Measurements from ENCODE around the gene AHNAK.

Gene AHNAK

GRCh38 chr11:62534779-62535545 lies 11.6 kb downstream of the AHNAK start:
- no peak for DNase-seq

- no peak for DNase-seq
These were observed 14.5 kb downstream of the AHNAK start for GRCh38 chr11:62532096-62532495.

GRCh38 chr11:62516736-62517371 lies 29.8 kb downstream of the AHNAK start:
- DNase-seq: no peak

GRCh38 chr11:62514151-62514550 lies 32.5 kb downstream of the AHNAK start:
- DNase-seq: no peak

GRCh38 chr11:62513626-62514025 lies 33.0 kb downstream of the AHNAK start:
- DNase-seq: no peak

GRCh38 chr11:62512961-62513360 lies 33.6 kb downstream of the AHNAK start:
- DNase-seq: no peak

- DNase-seq: peak; percentile 43
These were observed 38.1 kb downstream of the AHNAK start for GRCh38 chr11:62508336-62509058.

GRCh38 chr11:62507125-62507422 lies 39.5 kb downstream of the AHNAK start:
- no peak for DNase-seq

- DNase-seq: no peak
These were observed 40.0 kb downstream of the AHNAK start for GRCh38 chr11:62506413-62507124.

- no peak for DNase-seq
These were observed 41.0 kb downstream of the AHNAK start for GRCh38 chr11:62505440-62506091.

GRCh38 chr11:62505059-62505439 lies 41.6 kb downstream of the AHNAK start:
- DNase-seq: no peak

GRCh38 chr11:62504158-62504973 lies 42.2 kb downstream of the AHNAK start:
- DNase-seq: peak; percentile 58

GRCh38 chr11:62502030-62502730 lies 44.4 kb downstream of the AHNAK start:
- no peak for DNase-seq

GRCh38 chr11:62501432-62501891 lies 45.1 kb downstream of the AHNAK start:
- peak; percentile 47 for DNase-seq

GRCh38 chr11:62500650-62501030 lies 46.0 kb downstream of the AHNAK start:
- DNase-seq: no peak

GRCh38 chr11:62499944-62500649 lies 46.5 kb downstream of the AHNAK start:
- DNase-seq: peak; percentile 76

GRCh38 chr11:62499311-62499943 lies 47.2 kb downstream of the AHNAK start:
- peak; percentile 76 for DNase-seq

GRCh38 chr11:62498492-62499286 lies 47.9 kb downstream of the AHNAK start:
- DNase-seq: no peak

- no peak for DNase-seq
These were observed 48.6 kb downstream of the AHNAK start for GRCh38 chr11:62498031-62498430.
